Fibroblast of lung (primary cell): ENCODE measurements around the gene RAP1GAP. TPM values are rescaled to one million over a fixed set of nuclear protein-coding genes. Genes with fewer than 3 reads are reported as not detected.

Experiments
- DNase-seq, 2 donors: peaks; one replicate each; pipeline versions ENCODE4 v3.0.0 to v3.0.0-alpha.2; 2010; ENCODE audit warnings: low read depth in 2 of 2
- H2AFZ ChIP-seq: 2 replicates; pipeline ENCODE4 v1.5.1; 2012; ENCODE audit warnings: low read length, control low read depth, inconsistent platforms
- H3K27ac ChIP-seq: 2 replicates; pipeline ENCODE4 v1.5.1; 2011; ENCODE audit warnings: low read length, control low read depth; ENCODE audit not compliant: insufficient read depth
- H3K27me3 ChIP-seq: 2 replicates; pipeline ENCODE4 v1.5.1; 2011; ENCODE audit warnings: mild to moderate bottlenecking, low read length; ENCODE audit not compliant: control insufficient read depth, insufficient read depth
- H3K36me3 ChIP-seq: 2 replicates; pipeline ENCODE4 v1.5.1; 2011; ENCODE audit warnings: low read length; ENCODE audit not compliant: control insufficient read depth, insufficient read depth
- H3K4me1 ChIP-seq: 2 replicates; pipeline ENCODE4 v1.5.1; 2011; ENCODE audit warnings: low read length; ENCODE audit not compliant: control insufficient read depth, insufficient read depth; ENCODE audit errors: extremely low read depth
- H3K4me2 ChIP-seq: 2 replicates; pipeline ENCODE4 v1.5.1; 2011; ENCODE audit warnings: low read length, control low read depth; ENCODE audit not compliant: insufficient read depth; ENCODE audit errors: extremely low read depth
- H3K4me3 ChIP-seq, 4 experiments: fragments of 200-600 bp in 1 of 4; sonication (generic) in 1 of 4; replicated peaks in 1 of 4; 2 replicates each; pipeline ENCODE4 v1.5.1; 2011 to 2016; ENCODE audit warnings: low read length in 4 of 4, low read depth in 3 of 4, mild to moderate bottlenecking in 3 of 4, control low read depth in 2 of 4, inconsistent platforms in 1 of 4, mixed read lengths in 1 of 4; ENCODE audit not compliant: insufficient read depth in 1 of 4; ENCODE audit errors: control extremely low read depth in 1 of 4
- H3K79me2 ChIP-seq: 2 replicates; pipeline ENCODE4 v1.5.1; 2012; ENCODE audit warnings: mild to moderate bottlenecking, low read length, inconsistent platforms; ENCODE audit not compliant: control insufficient read depth, insufficient read depth
- H3K9ac ChIP-seq: 2 replicates; pipeline ENCODE4 v1.5.1; 2011; ENCODE audit warnings: mild to moderate bottlenecking, low read length, control low read depth; ENCODE audit not compliant: insufficient read depth
- H3K9me3 ChIP-seq: 2 replicates; pipeline ENCODE4 v1.5.1; 2012; ENCODE audit warnings: low read depth, low read length; ENCODE audit not compliant: control insufficient read depth, insufficient read depth
- H4K20me1 ChIP-seq: 2 replicates; pipeline ENCODE4 v1.5.1; 2011; ENCODE audit warnings: low read length; ENCODE audit not compliant: control insufficient read depth, insufficient read depth; ENCODE audit errors: extremely low read depth
- CTCF ChIP-seq, 2 donors: IDR thresholded peaks in 1 of 2; conservative IDR thresholded peaks in 1 of 2; 1 replicate in 1 of 2; 2 replicates in 1 of 2; pipeline ENCODE4 v1.5.1; 2011 to 2012; ENCODE audit warnings: low read length in 2 of 2, control low read depth in 1 of 2, inconsistent platforms in 1 of 2, low read depth in 1 of 2, mild to moderate bottlenecking in 1 of 2
- EZH2 ChIP-seq: IDR thresholded peaks from 2 replicates; pipeline ENCODE4 v1.5.1; 2012; ENCODE audit warnings: low read length, control low read depth, mild to moderate bottlenecking; ENCODE audit errors: missing control alignments
- polyA plus RNA-seq, 2 donors: library from polyadenylated mRNA; depleted of rRNA in 1 of 2; stranded (reverse) in 1 of 2; unstranded in 1 of 2; fragments of >200 nt; gene quantifications; 2 replicates each; pipeline ENCODE4 v1.2.1, GENCODE V29; 2011 to 2012; ENCODE audit warnings: missing spikeins in 1 of 2
- total RNA-seq: library from RNA; depleted of rRNA; stranded (reverse); fragments of >200 nt; gene quantifications from 2 replicates; pipeline ENCODE4 v1.2.1, GENCODE V29; 2014

RAP1GAP gene
- total and polyA plus RNA-seq, 2 donors (not counting 1 experiment from before 2014, with no cell fraction given): under 0.01 to 0.05 TPM

DNA sequence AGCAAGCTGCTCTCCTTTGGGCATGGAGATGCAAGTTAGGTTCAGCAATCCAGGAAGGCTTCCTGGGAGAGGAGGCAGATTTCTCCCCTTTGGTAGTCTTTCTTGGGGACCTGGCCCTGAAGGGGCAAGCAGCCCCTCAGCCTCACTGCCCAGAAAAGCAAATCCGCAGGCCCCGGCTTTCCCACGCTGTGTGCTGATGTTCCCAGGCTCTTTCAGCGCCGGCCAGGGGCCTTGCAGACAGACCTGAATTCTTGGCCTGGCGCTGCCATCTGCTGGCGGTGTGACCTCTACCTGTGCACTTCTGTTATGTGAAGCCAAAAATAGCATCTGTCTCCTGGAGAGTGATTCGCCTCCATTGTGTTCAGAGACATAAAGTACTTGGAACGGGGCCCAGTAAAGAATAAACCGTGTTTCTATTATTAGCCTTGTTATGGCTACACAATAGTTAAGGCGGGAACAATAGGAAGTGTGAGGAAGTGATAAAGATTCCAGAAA lies 95.1 kb downstream of the RAP1GAP start:
- no peaks in the 10 kb centered on the region for H3K27me3 ChIP-seq
- no peak overlapping the region for H3K4me3 ChIP-seq
- no peaks in the 10 kb centered on the region for H3K9me3 ChIP-seq
- H4K20me1 ChIP-seq: no peaks in the 10 kb centered on the region
- H3K4me2 ChIP-seq: no peak overlapping the region
- TF ChIP-seq EZH2: no peak
- peak; percentile 60 to 64 for TF ChIP-seq CTCF (conservative IDR thresholded peaks at IDR 0.05 in 1 of 2, IDR thresholded peaks at IDR 0.05 in 1 of 2; ENCODE audit: low read depth in 1 of 2, low read length in 2 of 2)
- H3K79me2 ChIP-seq: no peaks in the 10 kb centered on the region
- no peak overlapping the region for H2AFZ ChIP-seq
- no peaks in the 10 kb centered on the region for H3K4me1 ChIP-seq
- H3K27ac ChIP-seq: no peak overlapping the region
- no peaks in the 10 kb centered on the region for H3K36me3 ChIP-seq
- no peak overlapping the region for H3K9ac ChIP-seq
- DNase-seq: peak; percentile 72 to 78

- no peak for TF ChIP-seq EZH2
- TF ChIP-seq CTCF (conservative IDR thresholded peaks at IDR 0.05 in 1 of 2, IDR thresholded peaks at IDR 0.05 in 1 of 2; ENCODE audit: low read depth in 1 of 2, low read length in 2 of 2): no peak
- no peak overlapping the region for H3K4me2 ChIP-seq
- H3K27ac ChIP-seq: no peak overlapping the region
- H3K79me2 ChIP-seq: no peaks in the 10 kb centered on the region
- no peak overlapping the region for H3K9ac ChIP-seq
- DNase-seq: no peak
- no peak overlapping the region for H2AFZ ChIP-seq
- H3K4me3 ChIP-seq: no peak overlapping the region
- no peaks in the 10 kb centered on the region for H3K9me3 ChIP-seq
- H3K27me3 ChIP-seq: no peaks in the 10 kb centered on the region
- H3K36me3 ChIP-seq: no peaks in the 10 kb centered on the region
- no peaks in the 10 kb centered on the region for H3K4me1 ChIP-seq
- H4K20me1 ChIP-seq: no peaks in the 10 kb centered on the region
These were observed 95.7 kb downstream of the RAP1GAP start for GRCh38 chr1:21573475-21573874.

DNA sequence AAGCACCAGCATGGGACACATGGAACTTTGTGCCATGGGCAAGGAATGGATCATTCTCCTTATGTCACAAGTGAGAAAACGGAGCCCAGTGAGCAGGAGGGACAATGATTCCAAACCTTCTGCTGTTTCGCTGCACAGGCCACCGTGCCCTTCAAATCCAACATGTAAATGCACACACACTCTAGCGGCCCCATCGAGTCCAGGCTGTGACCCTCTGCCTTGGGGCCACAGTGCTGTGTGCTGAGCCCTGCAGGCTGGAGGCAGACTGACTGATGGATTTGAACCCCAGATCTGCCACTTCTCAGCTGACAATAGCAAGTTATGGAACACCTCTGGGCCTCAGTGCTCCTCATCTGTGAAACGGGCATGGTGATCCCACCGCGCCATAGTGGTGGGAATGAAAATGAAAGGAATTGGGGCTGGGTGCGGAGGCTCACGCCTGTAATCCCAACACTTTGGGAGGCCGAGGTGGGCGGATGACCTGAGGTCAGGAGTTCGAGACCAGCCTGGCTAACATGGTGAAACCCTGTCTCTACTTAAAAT lies 96.4 kb downstream of the RAP1GAP start:
- no peak for DNase-seq
- Histone ChIP-seq H3K79me2 (no peaks in the 10 kb centered on the region), H3K4me3 (no peak overlapping the region), H2AFZ (no peak overlapping the region), H3K36me3 (no peaks in the 10 kb centered on the region), H3K27ac (no peak overlapping the region), H3K4me2 (no peak overlapping the region), H3K9me3 (no peaks in the 10 kb centered on the region), H3K27me3 (no peaks in the 10 kb centered on the region), H4K20me1 (no peaks in the 10 kb centered on the region), H3K9ac (no peak overlapping the region), H3K4me1 (no peaks in the 10 kb centered on the region)
- TF ChIP-seq EZH2 (no peak), CTCF (conservative IDR thresholded peaks at IDR 0.05 in 1 of 2, IDR thresholded peaks at IDR 0.05 in 1 of 2; ENCODE audit: low read depth in 1 of 2, low read length in 2 of 2) (no peak)
